ENCODE results near the gene SFSWAP. TPM values are rescaled to one million over a fixed set of nuclear protein-coding genes. Genes with fewer than 3 reads are reported as not detected.

The SFSWAP gene
- total RNA-seq, 1 experiment from 2014 or later = 33.4 TPM

- Histone ChIP-seq H3K27me3 (ENCODE audit: control insufficient read depth, insufficient read depth, low read length) (no peaks in the 10 kb centered on the region), H3K36me3 (replicated peaks; ENCODE audit: control insufficient read depth, insufficient read depth, low read length) (no peaks in the 10 kb centered on the region; the same call in 1 of the 2 replicates), H3K4me3 (ENCODE audit: insufficient read depth, low read depth, low read length) (no peak overlapping the region)
- DNase-seq = no peak
These were observed 134.2 kb downstream of the SFSWAP start for GRCh38 chr12:131845121-131845520.

DNA sequence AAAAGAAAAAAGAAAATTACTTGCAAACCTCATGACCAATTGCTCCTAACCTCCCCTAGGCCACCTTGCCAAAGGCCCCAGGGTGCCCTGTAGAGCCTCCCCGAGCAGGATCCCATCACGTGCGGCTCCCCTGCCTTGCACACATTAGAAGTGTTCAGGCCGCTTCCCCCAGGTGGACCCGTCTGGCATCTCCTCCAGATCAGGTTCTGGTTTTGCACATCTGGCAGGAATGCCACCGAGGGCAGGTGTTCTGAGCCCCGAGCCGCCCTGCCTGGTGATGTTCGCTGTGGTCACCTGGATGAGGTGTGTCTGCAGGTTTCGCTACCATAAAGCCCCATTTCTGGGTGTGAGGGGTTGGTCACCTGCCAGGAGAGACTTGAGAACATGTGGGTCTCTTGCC is 136.6 kb downstream of the SFSWAP start:
- Histone ChIP-seq H3K4me3 (ENCODE audit: insufficient read depth, low read depth, low read length) (no peak overlapping the region), H3K36me3 (replicated peaks; ENCODE audit: control insufficient read depth, insufficient read depth, low read length) (no peaks in the 10 kb centered on the region; the same call in 1 of the 2 replicates), H3K27me3 (ENCODE audit: control insufficient read depth, insufficient read depth, low read length) (no peaks in the 10 kb centered on the region)
- DNase-seq = no peak

- Histone ChIP-seq H3K4me3 (ENCODE audit: insufficient read depth, low read depth, low read length) (no peak overlapping the region), H3K36me3 (replicated peaks; ENCODE audit: control insufficient read depth, insufficient read depth, low read length) (no peaks in the 10 kb centered on the region; the same call in 1 of the 2 replicates), H3K27me3 (ENCODE audit: control insufficient read depth, insufficient read depth, low read length) (no peaks in the 10 kb centered on the region)
- DNase-seq = no peak
These were observed 137.9 kb downstream of the SFSWAP start for GRCh38 chr12:131848753-131849152.

Other genes starting within 250 kb of the SFSWAP start
- gene MMP17, start 117.3 kb downstream of the SFSWAP start, total RNA-seq (2014; rRNA removed; shearing (Covaris generic)) = 36.1 and 75.7 TPM in 2 replicates
- 15.7 and 18.8 TPM in 2 replicates for gene ULK1, start 183.5 kb downstream of the SFSWAP start, total RNA-seq (2014; rRNA removed; shearing (Covaris generic))
- 31.1 and 36.7 TPM in 2 replicates for gene PUS1, start 218.2 kb downstream of the SFSWAP start, total RNA-seq (2014; rRNA removed; shearing (Covaris generic))
- 7.4 and 9.9 TPM in 2 replicates for gene EP400, start 238.9 kb downstream of the SFSWAP start, total RNA-seq (2014; rRNA removed; shearing (Covaris generic))